ENCODE data around the gene TP53INP2.

The TP53INP2 gene

DNA sequence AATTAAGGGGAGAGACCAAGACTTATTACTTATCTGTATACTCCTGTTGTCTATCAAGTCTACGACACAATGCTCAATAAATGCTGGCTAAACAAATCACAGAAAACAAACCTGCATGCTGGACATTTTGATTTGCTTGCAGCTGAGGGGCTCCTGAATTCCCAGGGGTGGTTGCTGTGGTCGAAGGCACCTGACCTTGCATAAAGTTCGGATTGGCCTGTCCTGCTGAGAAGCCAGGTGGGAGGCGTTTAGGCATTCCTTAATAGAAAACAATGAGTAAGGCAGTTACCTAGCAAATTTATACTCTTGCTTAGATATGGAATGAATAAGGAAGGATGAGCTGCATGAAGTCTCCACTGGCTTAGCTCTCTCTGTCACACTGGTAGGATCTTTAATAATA, 50.5 kb downstream of the TP53INP2 start:
- no peak for DNase-seq
- intact Hi-C loops (cut with DNase I) = no loop called here

GRCh38 chr20:34755367-34755766, 51.2 kb downstream of the TP53INP2 start:
- intact Hi-C loops (cut with DNase I) = no loop called here

DNA sequence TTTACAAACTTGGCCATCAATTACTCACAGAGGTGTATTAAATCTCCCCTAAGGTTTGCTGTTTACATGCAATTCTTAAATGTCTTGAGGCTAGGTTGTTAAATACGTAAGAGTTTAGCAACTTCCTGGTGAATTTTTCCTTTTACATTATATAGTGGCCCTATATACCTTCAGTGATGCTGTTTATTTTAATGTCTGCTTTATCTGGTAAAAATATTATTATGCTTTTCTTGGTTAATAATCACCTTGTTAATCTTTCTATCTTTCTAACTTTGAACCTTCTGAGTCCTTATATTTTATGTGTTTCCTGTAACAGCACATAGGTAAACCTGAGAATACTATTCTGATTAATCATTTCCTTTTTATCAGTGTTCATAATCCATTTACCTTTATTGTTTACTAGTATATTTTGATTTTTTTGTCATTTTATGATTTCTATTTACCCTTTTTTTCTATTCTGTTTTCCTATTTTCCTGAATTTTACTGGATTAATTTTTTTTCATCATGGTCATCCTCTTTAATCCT, 57.9 kb downstream of the TP53INP2 start:
- intact Hi-C loops (cut with DNase I) = no loop called here
- no peak for DNase-seq

More at GRCh38 chr20:34755367-34755766, 51.2 kb downstream of the TP53INP2 start:
- no peak for DNase-seq
